Measurements from ENCODE around the gene PLAU.
"Not testable (repeated sequence)": the region's sequence is repeated elsewhere in the genome, so short reads cannot be mapped to it uniquely, and the experiment has no call there.

The PLAU gene

GRCh38 chr10:73898730-73899410, 12.1 kb upstream of the PLAU start:
- no peak for DNase-seq (ENCODE audit: low read depth, low spot score)

DNA sequence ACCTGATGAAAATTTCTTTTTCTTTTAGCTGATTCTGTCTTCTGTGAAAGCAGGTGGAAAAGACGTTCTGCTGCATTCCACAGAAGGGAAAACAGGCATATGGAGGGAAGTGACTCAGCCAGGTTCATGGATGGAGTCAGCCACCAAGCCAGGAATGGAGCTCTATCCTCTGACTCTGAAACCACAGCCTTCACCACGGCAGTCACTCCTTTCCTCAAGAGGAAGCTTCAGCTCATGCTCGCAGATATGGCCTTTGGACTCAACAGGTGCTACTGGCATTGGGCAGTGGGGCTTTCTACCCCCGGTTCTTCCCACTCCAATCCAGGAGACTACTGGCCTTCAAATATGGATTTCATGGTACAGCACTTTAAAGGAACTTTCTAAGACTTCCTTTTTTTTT, 11.5 kb upstream of the PLAU start:
- DNase-seq (ENCODE audit: low read depth, low spot score), result no peak

DNA sequence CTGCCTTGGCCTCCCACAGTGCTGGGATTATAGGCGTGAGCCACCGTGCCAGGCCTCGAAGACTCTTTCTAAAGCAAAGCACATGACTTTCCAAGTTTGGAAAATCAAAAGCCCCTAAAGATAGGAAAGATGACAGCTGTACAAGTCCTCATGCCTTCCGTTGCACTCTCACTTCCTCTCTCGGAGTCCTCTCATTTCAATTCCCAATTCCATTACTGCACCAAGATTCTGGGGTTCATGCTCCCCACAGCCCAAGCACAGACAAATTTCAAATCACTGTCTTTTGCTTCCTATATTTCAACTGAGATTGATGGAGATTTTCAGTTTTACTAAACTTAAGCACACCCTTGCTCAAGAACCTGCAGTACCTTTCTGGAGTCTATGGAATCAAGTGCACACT, 10.9 kb upstream of the PLAU start:
- DNase-seq (ENCODE audit: low read depth, low spot score), result no peak

DNA sequence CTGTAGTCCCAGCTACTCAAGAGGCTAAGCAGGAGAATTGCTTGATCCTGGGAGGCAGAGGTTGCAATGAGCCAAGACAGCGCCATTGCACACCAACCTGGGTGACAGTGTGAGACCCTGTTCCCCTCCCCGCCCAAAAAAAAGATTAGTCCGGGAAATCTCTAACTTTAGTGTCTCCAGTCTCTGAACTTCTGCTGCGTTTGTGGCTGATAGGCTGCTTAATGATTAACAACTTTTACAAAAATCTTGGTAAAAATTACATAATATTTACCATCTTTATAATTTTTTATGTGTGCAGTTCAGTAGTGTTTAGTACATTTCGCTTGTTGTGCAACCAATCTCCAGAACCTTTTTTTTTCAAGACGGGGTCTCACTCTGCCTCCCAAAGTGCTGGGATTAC, 9.7 kb upstream of the PLAU start:
- DNase-seq (ENCODE audit: low read depth, low spot score), result no peak

DNA sequence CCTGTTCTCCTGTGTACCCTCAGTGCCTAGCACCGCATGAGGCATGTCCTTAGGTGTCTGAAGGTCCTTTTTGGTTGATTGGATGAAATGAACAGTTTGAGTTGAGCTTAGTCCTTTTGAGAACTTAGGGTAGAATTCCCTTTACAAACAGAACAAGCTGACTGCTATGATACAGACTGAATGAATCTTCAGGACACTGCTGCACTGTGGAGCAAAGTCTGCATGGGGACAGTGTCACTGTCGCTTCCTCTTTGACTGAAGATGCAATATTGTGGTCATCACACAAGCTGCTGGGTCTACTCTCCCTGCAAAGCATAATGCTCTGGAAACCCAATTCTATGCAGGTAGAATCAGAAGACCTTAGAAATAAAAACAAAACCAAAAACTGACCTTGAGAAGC, 8.6 kb upstream of the PLAU start:
- no peak for DNase-seq (ENCODE audit: low read depth, low spot score)

- DNase-seq (ENCODE audit: low read depth, low spot score), result no peak
Observed at GRCh38 chr10:73905256-73906020, 5.5 kb upstream of the PLAU start.

DNA sequence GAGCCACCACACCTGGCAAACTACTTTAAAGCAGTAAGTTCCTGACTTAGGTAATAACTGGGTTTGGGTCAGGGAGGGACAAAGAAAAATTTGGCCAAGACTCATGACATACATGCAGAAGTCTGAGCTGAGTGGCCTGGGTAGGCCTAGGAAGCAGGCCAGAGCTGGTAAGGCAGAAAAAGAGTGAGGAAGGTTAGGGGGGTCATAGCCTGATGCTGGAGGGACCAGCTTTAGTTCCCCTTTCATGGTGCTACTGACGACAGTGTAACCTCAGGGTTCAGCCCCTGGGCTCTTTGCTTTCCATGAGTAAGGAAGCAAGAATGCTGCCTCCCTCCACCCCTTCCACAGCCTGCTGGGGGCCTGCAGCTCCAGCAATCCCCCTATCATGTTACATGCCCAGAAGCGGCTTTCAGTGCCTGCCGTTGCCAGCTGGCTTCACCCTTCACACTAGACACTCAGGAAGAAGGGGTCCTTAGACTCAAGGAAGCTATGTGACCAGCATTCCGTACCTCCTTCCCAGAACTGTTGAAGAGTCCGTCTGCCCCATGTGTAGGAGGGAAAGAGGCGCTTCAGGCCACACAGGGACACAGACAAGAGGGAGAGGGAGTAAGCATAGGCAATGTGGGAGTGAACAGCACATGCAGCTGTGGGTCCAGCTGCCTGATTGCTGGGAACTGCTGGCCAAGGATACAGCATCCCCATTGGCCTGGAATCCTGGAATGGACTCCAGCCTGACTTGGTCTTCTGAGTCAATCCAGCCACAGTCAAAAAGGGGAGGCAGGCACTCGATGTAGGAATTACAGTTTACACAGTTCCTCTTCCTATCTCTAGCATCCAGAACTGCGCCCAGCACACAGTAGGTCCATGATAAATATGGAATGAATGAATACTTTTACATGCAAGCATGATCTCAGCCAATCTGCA, 4.1 kb upstream of the PLAU start:
- no peak for DNase-seq (ENCODE audit: low read depth, low spot score)

DNA sequence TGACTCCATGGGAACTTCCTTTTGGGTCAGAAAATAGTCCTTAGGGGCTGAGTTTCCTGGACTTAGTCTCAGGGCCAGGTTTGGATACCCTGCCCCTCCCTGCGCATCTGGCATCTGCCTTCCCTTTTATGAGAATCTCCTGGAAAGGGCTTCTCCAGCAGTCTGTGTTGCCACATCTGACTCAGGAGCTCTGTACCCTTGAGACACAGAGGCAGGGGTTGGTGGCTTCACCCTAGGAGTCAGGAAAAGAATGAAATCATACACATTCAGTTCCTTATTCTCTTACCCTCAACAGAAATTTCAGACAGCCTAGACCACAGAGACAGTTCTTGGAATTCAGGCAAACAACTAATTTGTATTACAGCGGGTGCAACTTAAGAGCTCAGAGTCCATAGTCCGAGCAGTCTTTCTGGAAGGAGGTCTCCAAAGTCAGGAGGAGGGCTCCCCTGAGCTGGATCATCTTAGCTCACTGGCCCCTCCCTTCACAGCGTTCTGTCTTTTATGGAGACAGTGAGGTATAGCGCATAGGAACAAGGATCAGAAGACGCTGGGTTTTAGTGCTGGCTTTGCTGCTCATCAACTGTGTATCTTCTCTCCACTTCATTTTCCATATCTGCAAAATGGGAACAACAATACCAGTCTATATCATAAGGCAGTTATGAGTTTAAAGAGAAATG, 3.0 kb upstream of the PLAU start:
- DNase-seq (ENCODE audit: low read depth, low spot score), result no peak

DNA sequence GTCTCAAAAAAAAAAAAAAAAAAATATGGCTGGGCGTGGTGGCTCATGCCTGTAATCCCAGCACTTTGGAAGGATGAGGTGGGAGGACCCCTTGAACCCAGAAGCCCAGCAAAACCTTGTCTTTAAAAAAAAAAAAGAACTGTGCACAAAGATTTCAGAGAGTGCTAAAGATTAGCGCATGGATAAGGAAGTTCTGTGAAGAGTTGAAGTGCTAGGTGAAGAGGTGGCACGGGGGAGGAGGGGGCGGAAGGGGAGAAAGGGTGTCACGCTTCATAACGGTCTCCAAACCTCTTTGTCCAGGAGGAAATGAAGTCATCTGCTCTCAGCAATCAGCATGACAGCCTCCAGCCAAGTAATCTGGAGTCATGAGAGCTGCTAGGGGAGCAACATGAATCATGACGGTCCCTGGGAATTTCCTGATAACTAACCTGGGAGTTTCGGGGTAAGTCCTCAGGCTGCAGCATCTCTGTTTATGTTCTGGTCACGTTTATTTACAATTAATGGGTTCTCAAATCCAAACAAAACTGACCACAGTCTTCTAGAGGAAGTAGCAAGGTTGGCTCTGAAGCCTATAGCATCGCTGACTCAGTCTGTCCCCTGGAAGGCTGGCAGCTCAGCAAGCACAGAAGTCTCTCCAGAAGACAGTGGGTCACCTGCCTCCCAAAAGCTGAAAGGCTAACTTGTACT, 1.9 kb upstream of the PLAU start:
- no peak for DNase-seq (ENCODE audit: low read depth, low spot score)

DNA sequence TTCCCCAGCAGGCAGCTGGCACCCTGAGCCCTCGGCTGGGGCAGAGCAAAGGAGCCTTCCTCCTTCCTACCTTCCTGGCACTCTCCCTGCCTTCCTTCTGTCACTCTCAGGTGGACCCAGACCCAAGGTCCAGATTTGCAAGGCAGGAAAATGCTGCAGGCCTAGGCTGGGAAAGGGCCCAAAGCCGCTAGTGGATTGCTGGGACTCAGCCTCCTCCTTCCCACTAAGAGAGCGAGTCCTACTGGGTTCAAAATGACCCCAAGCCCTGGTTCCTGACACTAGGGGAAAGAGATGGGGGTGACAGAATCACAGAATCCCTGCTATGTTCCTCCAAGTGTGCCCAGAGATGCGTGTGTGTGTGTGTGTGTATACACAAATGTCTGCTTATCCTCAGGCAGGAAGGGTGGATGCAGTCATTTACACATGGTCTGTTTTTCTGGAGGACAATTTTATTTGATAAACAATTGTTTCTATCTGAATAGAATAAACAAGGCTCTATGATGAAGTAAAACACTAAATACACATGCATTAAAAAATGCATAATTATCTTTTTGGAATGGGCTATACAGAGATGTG, 1.3 kb upstream of the PLAU start:
- no peak for DNase-seq (ENCODE audit: low read depth, low spot score)

GRCh38 chr10:73910401-73910763, 550 bp upstream of the PLAU start:
- DNase-seq (ENCODE audit: low read depth, low spot score), result no peak

DNA sequence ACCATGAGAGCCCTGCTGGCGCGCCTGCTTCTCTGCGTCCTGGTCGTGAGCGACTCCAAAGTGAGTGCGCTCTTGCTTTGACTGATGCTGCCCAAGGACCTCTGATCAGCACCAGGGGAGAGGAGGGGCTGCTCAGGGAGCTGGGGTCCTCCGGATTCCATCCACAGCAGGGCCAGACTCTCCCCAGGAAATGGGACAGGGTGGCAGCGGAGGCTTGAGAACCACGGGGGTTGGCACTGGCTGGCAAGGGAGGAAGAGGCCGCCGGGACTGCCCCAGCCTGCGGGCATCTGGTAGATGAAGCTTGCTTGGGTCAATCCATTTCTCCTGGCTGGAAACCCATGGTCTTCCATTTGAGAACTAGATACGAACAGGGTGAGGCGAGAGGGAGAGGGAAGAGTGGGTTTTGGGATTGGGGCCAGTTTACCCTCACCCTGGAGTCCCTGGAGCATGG, 647 bp downstream of the PLAU start:
- DNase-seq (ENCODE audit: low read depth, low spot score), result no peak

GRCh38 chr10:73914036-73914435, 3.1 kb downstream of the PLAU start:
- DNase-seq (ENCODE audit: low read depth, low spot score), result no peak

DNA sequence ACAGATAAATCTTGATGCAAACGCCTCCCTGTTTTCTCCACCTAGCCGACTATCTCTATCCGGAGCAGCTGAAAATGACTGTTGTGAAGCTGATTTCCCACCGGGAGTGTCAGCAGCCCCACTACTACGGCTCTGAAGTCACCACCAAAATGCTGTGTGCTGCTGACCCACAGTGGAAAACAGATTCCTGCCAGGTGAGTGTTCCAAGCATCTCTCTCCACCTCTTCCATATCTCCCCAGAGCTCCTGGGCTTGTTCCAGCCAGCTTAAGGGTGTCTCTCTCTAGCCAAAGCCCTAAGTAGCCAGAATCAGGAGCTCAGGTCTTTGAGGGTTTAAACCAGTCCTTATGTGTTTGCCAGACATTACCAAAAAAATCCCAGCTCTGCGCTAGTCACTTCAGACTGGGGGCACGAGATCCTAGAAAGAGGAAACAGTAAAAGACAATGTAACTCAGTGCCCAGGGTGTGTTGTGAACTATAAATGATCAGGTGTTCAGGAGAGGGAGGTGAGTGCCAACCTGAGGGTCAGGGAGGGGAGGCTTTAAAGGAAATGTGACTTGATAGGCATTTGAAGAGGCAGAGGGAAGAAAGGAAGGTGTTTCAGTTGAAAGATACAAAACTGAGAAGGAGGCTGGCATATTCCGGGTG, 4.4 kb downstream of the PLAU start:
- no peak for DNase-seq (ENCODE audit: low read depth, low spot score)

- no peak for DNase-seq (ENCODE audit: low read depth, low spot score)
Observed at GRCh38 chr10:73916761-73917470, 6.0 kb downstream of the PLAU start.

GRCh38 chr10:73917566-73918305, 6.8 kb downstream of the PLAU start:
- no peak for DNase-seq (ENCODE audit: low read depth, low spot score)

- DNase-seq (ENCODE audit: low read depth, low spot score), result not testable (repeated sequence)
Observed at GRCh38 chr10:73919481-73919880, 8.5 kb downstream of the PLAU start.

- no peak for DNase-seq (ENCODE audit: low read depth, low spot score)
Observed at GRCh38 chr10:73920089-73920488, 9.2 kb downstream of the PLAU start.

Data from activated naive CD8-positive, alpha-beta T cell treated with anti-CD3 and anti-CD28 coated beads, Interleukin-2, amount 50 U/mL, for 16 hours (primary cell).